Ovary (tissue), 9 donors: ENCODE results near the gene LIMK2. TPM values are rescaled to one million over a fixed set of nuclear protein-coding genes. Genes with fewer than 3 reads are reported as not detected.

Source experiments
- DNase-seq, 5 donors: peaks; one replicate each; pipeline ENCODE4 v3.0.0-alpha.2; 2019 to 2020
- H3K27ac ChIP-seq, 2 donors: fragments of 200-600 bp; one replicate each; pipeline versions ENCODE4 v1.5.1 to v1.8.0; 2019 to 2022
- H3K27me3 ChIP-seq: fragments of 200-600 bp; one replicate; pipeline ENCODE4 v1.8.0; 2022
- H3K36me3 ChIP-seq: fragments of 200-600 bp; sonication (generic); one replicate; pipeline ENCODE4 v1.5.1; 2019
- H3K4me1 ChIP-seq: one replicate; pipeline ENCODE4 v1.8.1; 2013; ENCODE audit warnings: mild to moderate bottlenecking, moderate library complexity; ENCODE audit not compliant: insufficient read depth
- H3K4me3 ChIP-seq: fragments of 200-600 bp; sonication (generic); one replicate; pipeline ENCODE4 v1.5.1; 2017
- H3K9me3 ChIP-seq, 2 donors: fragments of 200-600 bp in 1 of 2; sonication (generic) in 1 of 2; one replicate each; pipeline versions ENCODE4 v1.5.1 to v1.8.1; 2013 to 2019; ENCODE audit warnings: mild to moderate bottlenecking in 1 of 2, moderate library complexity in 1 of 2
- EP300 ChIP-seq: sonication (generic); formaldehyde crosslinking; IDR thresholded peaks from one replicate; pipeline ENCODE4 v1.6.1; 2017; ENCODE audit warnings: antibody characterized with exemption
- POLR2A ChIP-seq: fragments of 450-650 bp; IDR thresholded peaks from one replicate; pipeline ENCODE4 v1.6.1; 2017; ENCODE audit warnings: antibody characterized with exemption, mild to moderate bottlenecking, moderate library complexity
- WGBS, 3 donors: extraction: QIAGEN DNeasy Blood & Tissue Kit in 1 of 3; methylation state at CpG; one replicate each; pipeline versions ENCODE4 v1.1.5 to v1.1.7; 2013 to 2017; 5-methylcytosine and 5-hydroxymethylcytosine counted together
- intact Hi-C, 4 donors: fragments of 100-400 bp; cut with DNase I; formaldehyde crosslinking; loops; one replicate each; pipeline versions ENCODE4 v1.11.0 to v1.15.1; 2022 to 2023
- polyA plus RNA-seq, 2 donors: library from polyadenylated mRNA; stranded (reverse); fragments of 200-250 nt in 1 of 2; fragments of 350-450 nt in 1 of 2; fragmentation: Illumina TruSeq in 1 of 2; extraction: RNeasy Lipid Tissue Mini Kit (QIAGEN cat#74804) in 1 of 2; gene quantifications; one replicate each; pipeline ENCODE4 v1.2.3, GENCODE V29; 2013 to 2014
- small RNA-seq: library from RNA; depleted of rRNA; stranded (forward); fragments of <200 nt; gene quantifications from one replicate; pipeline ENCODE3, GENCODE V24; 2016
- total RNA-seq, 7 donors: library from RNA; depleted of rRNA in 2 of 7; stranded (reverse); fragments of >200 nt in 2 of 7; fragmentation: NEBNext Ultra II Directional in 3 of 7; extraction: Animal tissue kit (Norgen Biotek cat#: 25700) in 3 of 7; gene quantifications; one replicate each; pipeline versions ENCODE4 v1.1.0 to v1.2.4, GENCODE V29; 2016 to 2023
- TF ChIP-seq, protein P1 (sequence below), 3 donors: fragments of 450-650 bp in 2 of 3; fragments of 200-600 bp in 1 of 3; IDR thresholded peaks; one replicate each; pipeline versions ENCODE4 v1.5.1 to v1.8.0; 2016 to 2022; ENCODE audit warnings: antibody characterized with exemption in 3 of 3, mild to moderate bottlenecking in 1 of 3
- donor health status: DM: no; HTN: no; CAD: no; lungs with moderate emphysema.
- donor health status: DM: no; HTN: no; CAD: no.
- donor health status: Bipolar disorder and iron deficiency.
- donor health status: DM: yes; HTN: yes; CAD: no.
- donor health status: DM: no; HTN: no; CAD: no.
- donor health status: DM: yes; HTN: yes; CAD: no.

The LIMK2 gene
- total and polyA plus RNA-seq, 9 donors: 19.0 to 63.7 (median 33.9) TPM

DNA sequence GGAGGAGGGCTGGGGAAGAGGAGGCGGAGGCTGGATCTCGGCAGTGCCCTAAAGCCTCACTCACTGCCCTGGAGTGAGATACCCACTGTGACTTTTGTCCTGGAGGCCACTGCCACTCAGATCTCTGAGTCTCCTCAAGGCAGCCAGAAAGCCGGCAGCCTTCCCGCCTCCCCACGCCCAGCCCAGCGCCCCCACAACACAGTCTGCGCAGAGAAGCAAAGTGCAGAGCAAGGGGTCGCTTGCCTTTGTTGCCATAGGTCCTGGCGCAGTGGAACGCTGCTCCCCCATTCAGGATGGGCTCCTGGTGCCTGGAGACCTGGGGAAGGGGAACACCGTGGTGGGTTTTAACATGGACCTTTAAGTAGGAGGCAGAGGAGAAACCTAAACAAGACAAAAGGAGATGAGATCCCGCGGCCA is 116.5 kb downstream of the LIMK2 start:
- no peak for TF ChIP-seq POLR2A
- no peak for DNase-seq
- Histone ChIP-seq H3K9me3 (no peaks in the 10 kb centered on the region), H3K36me3 (no peaks in the 10 kb centered on the region), H3K4me1 (no peaks in the 10 kb centered on the region), H3K4me3 (no peak overlapping the region), H3K27ac (no peak overlapping the region), H3K27me3 (no peaks in the 10 kb centered on the region)
- 88 to 94% (median 89%) methylated on average over 12 to 13 of the region's 13 CpGs for WGBS, 3 donors
- intact Hi-C loops: no loop called here

DNA sequence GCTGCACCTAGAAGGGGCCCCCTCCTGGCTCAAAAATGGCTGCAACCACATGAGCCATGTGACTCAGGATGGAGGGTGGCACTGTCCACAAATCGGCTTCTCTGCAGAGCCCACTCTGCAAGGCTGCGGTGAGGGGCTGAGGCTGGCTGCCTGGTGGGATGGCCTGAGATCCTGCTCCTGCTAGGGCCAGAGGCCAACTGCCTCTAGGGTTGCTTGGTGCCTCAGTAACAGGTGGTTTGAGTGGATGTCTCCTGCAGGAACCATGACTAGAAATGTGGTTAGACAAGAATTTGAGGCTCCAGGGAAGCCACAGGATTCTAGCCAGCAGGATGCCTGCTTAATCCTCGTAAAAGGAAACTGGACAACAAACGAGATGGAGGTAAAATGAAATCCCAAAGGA is 116.9 kb downstream of the LIMK2 start:
- intact Hi-C loops: no loop called here
- no peak overlapping the region for H3K4me3 ChIP-seq
- no peaks in the 10 kb centered on the region for H3K9me3 ChIP-seq
- 76 to 80% (median 80%) methylated on average over 4 of the region's 4 CpGs for WGBS, 3 donors
- no peak overlapping the region for H3K27ac ChIP-seq
- H3K4me1 ChIP-seq: peaks cover 3% of the 10 kb centered on the region
- TF ChIP-seq, protein P1, sequence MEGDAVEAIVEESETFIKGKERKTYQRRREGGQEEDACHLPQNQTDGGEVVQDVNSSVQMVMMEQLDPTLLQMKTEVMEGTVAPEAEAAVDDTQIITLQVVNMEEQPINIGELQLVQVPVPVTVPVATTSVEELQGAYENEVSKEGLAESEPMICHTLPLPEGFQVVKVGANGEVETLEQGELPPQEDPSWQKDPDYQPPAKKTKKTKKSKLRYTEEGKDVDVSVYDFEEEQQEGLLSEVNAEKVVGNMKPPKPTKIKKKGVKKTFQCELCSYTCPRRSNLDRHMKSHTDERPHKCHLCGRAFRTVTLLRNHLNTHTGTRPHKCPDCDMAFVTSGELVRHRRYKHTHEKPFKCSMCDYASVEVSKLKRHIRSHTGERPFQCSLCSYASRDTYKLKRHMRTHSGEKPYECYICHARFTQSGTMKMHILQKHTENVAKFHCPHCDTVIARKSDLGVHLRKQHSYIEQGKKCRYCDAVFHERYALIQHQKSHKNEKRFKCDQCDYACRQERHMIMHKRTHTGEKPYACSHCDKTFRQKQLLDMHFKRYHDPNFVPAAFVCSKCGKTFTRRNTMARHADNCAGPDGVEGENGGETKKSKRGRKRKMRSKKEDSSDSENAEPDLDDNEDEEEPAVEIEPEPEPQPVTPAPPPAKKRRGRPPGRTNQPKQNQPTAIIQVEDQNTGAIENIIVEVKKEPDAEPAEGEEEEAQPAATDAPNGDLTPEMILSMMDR (IDR thresholded peaks at IDR 0.05): no peak
- TF ChIP-seq POLR2A: no peak
- no peak for TF ChIP-seq EP300
- no peaks in the 10 kb centered on the region for H3K27me3 ChIP-seq
- DNase-seq: no peak
- H3K36me3 ChIP-seq: no peaks in the 10 kb centered on the region

Small RNA genes within 50 kb of the gene (small RNA-seq; reads per million reads assigned to genes)
- gene RF00019: not detected
- not detected for gene RNA5SP496
- not detected for gene RNU6-1128P

Other genes with a start within 250 kb of the LIMK2 start
- gene MORC2, start 243.5 kb upstream of the LIMK2 start, total RNA-seq: 10 to 100 TPM; 13.0 to 30.5 (median 22.3) TPM
- 10 to 100 TPM; 15.0 to 22.1 TPM for gene MORC2, start 243.5 kb upstream of the LIMK2 start, polyA plus RNA-seq
- 100 to 1,000 TPM in 1 of 7 donors, 10 to 100 TPM in 6; 71.8 to 101 (median 78.7) TPM for gene TUG1, start 243.0 kb upstream of the LIMK2 start, total RNA-seq
- 100 to 1,000 TPM in 1 of 2 donors, 10 to 100 TPM in 1; 44.9 to 114 TPM for gene TUG1, start 243.0 kb upstream of the LIMK2 start, polyA plus RNA-seq
- 100 to 1,000 TPM in 3 of 7 donors, 10 to 100 TPM in 4; 39.9 to 238 (median 87.6) TPM for gene SMTN, start 131.0 kb upstream of the LIMK2 start, total RNA-seq
- 10 to 100 TPM; 23.1 to 61.2 TPM for gene SMTN, start 131.0 kb upstream of the LIMK2 start, polyA plus RNA-seq
- gene SELENOM, start 104.7 kb upstream of the LIMK2 start, total RNA-seq: 100 to 1,000 TPM; 229 to 678 (median 306) TPM
- gene SELENOM, start 104.7 kb upstream of the LIMK2 start, polyA plus RNA-seq: 100 to 1,000 TPM in 1 of 2 donors, 10 to 100 TPM in 1; 25.7 to 433 TPM
- gene INPP5J, start 89.3 kb upstream of the LIMK2 start, total RNA-seq: 1 to 10 TPM in 5 of 7 donors, under 1 TPM in 2; 0.63 to 3.1 (median 1.5) TPM
- gene INPP5J, start 89.3 kb upstream of the LIMK2 start, polyA plus RNA-seq: under 1 TPM; 0.65 to 0.67 TPM
- under 1 TPM in 1 of 7 donors, not detected in 6; 0.13 TPM for gene PLA2G3, start 71.8 kb upstream of the LIMK2 start, total RNA-seq
- gene PLA2G3, start 71.8 kb upstream of the LIMK2 start, polyA plus RNA-seq: not detected
- gene RNF185, start 52.1 kb upstream of the LIMK2 start, total RNA-seq: 10 to 100 TPM; 17.0 to 39.5 (median 33.2) TPM
- 10 to 100 TPM; 23.3 to 52.5 TPM for gene RNF185, start 52.1 kb upstream of the LIMK2 start, polyA plus RNA-seq
- gene PIK3IP1, start 80.2 kb downstream of the LIMK2 start, total RNA-seq: 10 to 100 TPM; 10.8 to 34.2 (median 18.7) TPM
- 10 to 100 TPM; 26.5 to 48.9 TPM for gene PIK3IP1, start 80.2 kb downstream of the LIMK2 start, polyA plus RNA-seq
- 10 to 100 TPM; 26.3 to 44.5 (median 39.3) TPM for gene PATZ1, start 134.0 kb downstream of the LIMK2 start, total RNA-seq
- gene PATZ1, start 134.0 kb downstream of the LIMK2 start, polyA plus RNA-seq: 10 to 100 TPM; 26.8 to 29.7 TPM
- 10 to 100 TPM; 46.8 to 71.8 (median 54.4) TPM for gene DRG1, start 187.3 kb downstream of the LIMK2 start, total RNA-seq
- gene DRG1, start 187.3 kb downstream of the LIMK2 start, polyA plus RNA-seq: 10 to 100 TPM; 49.3 to 87.1 TPM